Measurements from ENCODE around the gene SNX5. TPM values are rescaled to one million over a fixed set of nuclear protein-coding genes. Genes with fewer than 3 reads are reported as not detected.
"Not testable (repeated sequence)": the region's sequence is repeated elsewhere in the genome, so short reads cannot be mapped to it uniquely, and the experiment has no call there.

The SNX5 gene
- total RNA-seq, 1 experiment from 2014 or later: 43.0 TPM

DNA sequence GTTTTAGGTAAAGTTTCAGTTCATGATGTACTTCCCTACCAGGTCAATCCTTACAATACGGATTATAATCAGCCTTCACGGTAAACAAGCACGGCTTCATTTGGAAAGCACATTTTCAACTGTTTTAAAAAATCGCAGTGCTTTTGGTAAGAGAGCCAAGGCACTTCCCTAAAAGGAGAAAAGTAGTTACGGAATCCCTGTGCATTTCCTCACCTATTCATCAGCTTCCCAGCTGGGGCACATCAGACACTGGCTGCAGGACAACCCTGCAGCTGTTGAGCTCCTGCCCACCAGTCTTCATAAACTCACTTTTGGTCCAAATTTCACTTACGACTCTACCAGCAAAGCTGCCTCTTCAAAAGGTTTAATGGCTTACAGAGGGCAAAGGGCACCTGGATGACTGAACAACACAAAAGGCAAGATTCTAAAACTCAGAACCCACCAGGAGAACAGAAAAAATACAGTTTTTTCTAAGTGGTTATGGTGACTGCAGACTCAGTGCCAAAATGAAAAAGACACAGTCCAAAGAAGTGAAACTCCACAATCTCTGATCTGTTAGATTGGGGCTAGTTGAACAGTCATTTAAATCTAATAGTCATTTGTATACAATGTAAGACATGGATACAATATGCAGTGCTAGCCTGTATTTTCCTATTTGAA lies 7.5 kb downstream of the SNX5 start:
- no peaks in the 10 kb centered on the region for H3K9me3 Mint-ChIP-seq (ENCODE audit: low read depth, unreplicated experiment)
- BruUV-seq (replicated peaks): no TSS peak
- no peak overlapping the region for H3K4me3 Mint-ChIP-seq (ENCODE audit: low read depth, unreplicated experiment)
- TF ChIP-seq, protein P1, sequence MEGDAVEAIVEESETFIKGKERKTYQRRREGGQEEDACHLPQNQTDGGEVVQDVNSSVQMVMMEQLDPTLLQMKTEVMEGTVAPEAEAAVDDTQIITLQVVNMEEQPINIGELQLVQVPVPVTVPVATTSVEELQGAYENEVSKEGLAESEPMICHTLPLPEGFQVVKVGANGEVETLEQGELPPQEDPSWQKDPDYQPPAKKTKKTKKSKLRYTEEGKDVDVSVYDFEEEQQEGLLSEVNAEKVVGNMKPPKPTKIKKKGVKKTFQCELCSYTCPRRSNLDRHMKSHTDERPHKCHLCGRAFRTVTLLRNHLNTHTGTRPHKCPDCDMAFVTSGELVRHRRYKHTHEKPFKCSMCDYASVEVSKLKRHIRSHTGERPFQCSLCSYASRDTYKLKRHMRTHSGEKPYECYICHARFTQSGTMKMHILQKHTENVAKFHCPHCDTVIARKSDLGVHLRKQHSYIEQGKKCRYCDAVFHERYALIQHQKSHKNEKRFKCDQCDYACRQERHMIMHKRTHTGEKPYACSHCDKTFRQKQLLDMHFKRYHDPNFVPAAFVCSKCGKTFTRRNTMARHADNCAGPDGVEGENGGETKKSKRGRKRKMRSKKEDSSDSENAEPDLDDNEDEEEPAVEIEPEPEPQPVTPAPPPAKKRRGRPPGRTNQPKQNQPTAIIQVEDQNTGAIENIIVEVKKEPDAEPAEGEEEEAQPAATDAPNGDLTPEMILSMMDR (IDR thresholded peaks at IDR 0.05; ENCODE audit: unreplicated experiment): no peak
- CTCF ChIA-PET: no interaction called here
- peaks cover 17% of the 10 kb centered on the region for H3K36me3 Mint-ChIP-seq (ENCODE audit: insufficient read depth, unreplicated experiment)
- no peak overlapping the region for H3K27ac Mint-ChIP-seq (ENCODE audit: unreplicated experiment)
- no peaks in the 10 kb centered on the region for H3K27me3 Mint-ChIP-seq (ENCODE audit: unreplicated experiment)
- H3K4me1 Mint-ChIP-seq (ENCODE audit: low read depth, unreplicated experiment): peaks cover 18% of the 10 kb centered on the region
- DNase-seq: no peak
- intact Hi-C loops (cut with micrococcal nuclease; ENCODE audit: unreplicated experiment): no loop called here

DNA sequence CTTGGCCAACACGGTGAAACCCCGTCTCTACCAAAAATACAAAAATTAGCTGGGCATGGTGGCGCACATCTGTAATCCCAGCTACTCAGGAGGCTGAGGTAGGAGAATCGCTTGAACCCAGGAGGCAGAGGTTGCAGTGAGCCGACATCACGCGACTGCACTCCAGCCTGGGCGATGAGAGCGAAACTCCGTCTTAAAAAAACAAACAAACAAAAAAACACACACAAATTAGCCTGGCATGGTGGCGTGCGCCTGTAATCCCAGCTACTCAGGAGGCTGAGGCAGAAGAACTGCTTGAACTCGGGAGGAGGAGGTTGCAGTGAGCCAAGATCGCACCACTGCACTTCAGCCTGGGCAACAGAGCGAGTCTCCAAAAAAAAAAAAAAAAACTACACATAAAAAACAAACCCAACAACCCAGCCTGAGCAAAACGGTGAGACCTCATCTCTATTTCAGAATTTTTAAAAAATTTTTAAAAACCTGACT lies 8.2 kb downstream of the SNX5 start:
- CTCF ChIA-PET: not testable (repeated sequence)

DNA sequence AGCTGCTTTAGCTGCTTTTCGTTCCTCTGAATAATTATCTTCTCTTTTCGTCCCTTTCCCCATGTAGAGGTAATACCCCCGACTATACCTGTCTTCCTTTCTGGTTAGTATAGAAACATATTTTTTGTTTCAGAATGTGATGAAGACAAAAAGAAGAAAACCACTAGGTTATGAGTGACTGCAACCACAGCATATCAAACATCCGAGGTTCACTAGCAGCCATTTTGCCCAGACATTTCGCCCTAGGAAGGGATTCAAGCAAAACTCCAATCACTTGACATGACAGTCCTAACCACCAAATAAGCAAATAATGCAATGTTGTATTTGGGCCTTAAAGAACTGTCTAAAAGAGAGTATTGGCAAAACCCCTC lies 9.4 kb downstream of the SNX5 start:
- H3K36me3 Mint-ChIP-seq (ENCODE audit: insufficient read depth, unreplicated experiment): peaks cover 19% of the 10 kb centered on the region
- intact Hi-C loops (cut with micrococcal nuclease; ENCODE audit: unreplicated experiment): no loop called here
- DNase-seq: no peak
- CTCF ChIA-PET: no interaction called here
- BruUV-seq (replicated peaks): no TSS peak
- no peak overlapping the region for H3K27ac Mint-ChIP-seq (ENCODE audit: unreplicated experiment)
- H3K9me3 Mint-ChIP-seq (ENCODE audit: low read depth, unreplicated experiment): no peaks in the 10 kb centered on the region
- TF ChIP-seq, protein P1 (IDR thresholded peaks at IDR 0.05; ENCODE audit: unreplicated experiment): no peak
- H3K27me3 Mint-ChIP-seq (ENCODE audit: unreplicated experiment): no peaks in the 10 kb centered on the region
- peaks cover 18% of the 10 kb centered on the region for H3K4me1 Mint-ChIP-seq (ENCODE audit: low read depth, unreplicated experiment)
- no peak overlapping the region for H3K4me3 Mint-ChIP-seq (ENCODE audit: low read depth, unreplicated experiment)

More for the DNA sequence above, 8.2 kb downstream of the SNX5 start:
- H3K4me3 Mint-ChIP-seq (ENCODE audit: low read depth, unreplicated experiment); H3K9me3 Mint-ChIP-seq (ENCODE audit: low read depth, unreplicated experiment); H3K27me3 Mint-ChIP-seq (ENCODE audit: unreplicated experiment); DNase-seq; intact Hi-C loops (cut with micrococcal nuclease; ENCODE audit: unreplicated experiment); BruUV-seq (replicated peaks); H3K27ac Mint-ChIP-seq (ENCODE audit: unreplicated experiment): not testable (repeated sequence)
- Mint-ChIP-seq H3K36me3 (ENCODE audit: insufficient read depth, unreplicated experiment) (peaks cover 11% of the 10 kb centered on the region), H3K4me1 (ENCODE audit: low read depth, unreplicated experiment) (peaks cover 18% of the 10 kb centered on the region)

DNA sequence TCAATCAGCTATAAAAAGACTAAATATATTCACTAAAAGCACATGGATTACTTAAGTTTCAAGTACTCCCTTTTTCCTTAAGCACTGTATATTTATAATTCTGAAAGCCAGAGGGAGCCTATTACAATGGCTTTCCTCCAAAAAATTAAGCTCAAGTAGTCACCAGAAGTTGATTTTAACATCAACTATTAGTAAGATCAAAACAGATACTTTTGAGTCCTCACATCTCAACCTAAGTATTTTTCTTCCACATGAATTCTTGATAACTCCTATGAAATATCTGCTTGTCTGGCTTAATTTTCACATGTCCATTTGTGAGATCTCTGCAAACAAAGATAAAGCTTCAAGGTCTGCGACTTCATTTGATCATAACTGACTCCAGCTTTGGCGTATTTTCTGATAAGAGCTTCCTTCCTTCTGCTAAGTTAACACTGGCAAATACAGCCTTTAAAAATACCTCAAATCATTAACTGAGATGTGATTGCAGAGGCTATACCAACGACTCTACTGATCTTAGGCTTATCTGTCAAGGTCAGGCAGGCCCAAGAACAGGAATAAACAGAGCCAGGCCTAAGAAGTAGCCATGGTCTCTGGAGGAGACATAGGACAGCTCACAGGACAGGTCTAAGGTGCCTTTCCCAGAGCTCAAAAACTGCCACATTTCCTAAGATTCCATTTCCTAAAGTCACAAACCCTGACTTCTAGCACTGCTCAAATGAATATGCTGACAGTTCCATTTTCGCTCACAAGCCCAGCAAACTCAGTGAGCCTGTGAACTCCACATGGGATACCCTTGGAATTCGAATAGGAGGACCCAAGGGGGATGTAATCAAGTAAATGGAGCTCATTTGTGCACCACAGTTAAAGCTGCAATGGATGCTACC lies 10.0 kb downstream of the SNX5 start:
- Mint-ChIP-seq H3K4me3 (ENCODE audit: low read depth, unreplicated experiment) (no peak overlapping the region), H3K9me3 (ENCODE audit: low read depth, unreplicated experiment) (no peaks in the 10 kb centered on the region), H3K4me1 (ENCODE audit: low read depth, unreplicated experiment) (peaks cover 18% of the 10 kb centered on the region), H3K36me3 (ENCODE audit: insufficient read depth, unreplicated experiment) (peaks cover 19% of the 10 kb centered on the region), H3K27me3 (ENCODE audit: unreplicated experiment) (no peaks in the 10 kb centered on the region), H3K27ac (ENCODE audit: unreplicated experiment) (no peak overlapping the region)
- CTCF ChIA-PET: no interaction called here
- intact Hi-C loops (cut with micrococcal nuclease; ENCODE audit: unreplicated experiment): no loop called here
- TF ChIP-seq, protein P1 (IDR thresholded peaks at IDR 0.05; ENCODE audit: unreplicated experiment): no peak
- no peak for DNase-seq
- no TSS peak for BruUV-seq (replicated peaks)
